ENCODE data around the gene ATP1B2.
"Not testable (repeated sequence)": the region's sequence is repeated elsewhere in the genome, so short reads cannot be mapped to it uniquely, and the experiment has no call there.

Gene ATP1B2, protein sequence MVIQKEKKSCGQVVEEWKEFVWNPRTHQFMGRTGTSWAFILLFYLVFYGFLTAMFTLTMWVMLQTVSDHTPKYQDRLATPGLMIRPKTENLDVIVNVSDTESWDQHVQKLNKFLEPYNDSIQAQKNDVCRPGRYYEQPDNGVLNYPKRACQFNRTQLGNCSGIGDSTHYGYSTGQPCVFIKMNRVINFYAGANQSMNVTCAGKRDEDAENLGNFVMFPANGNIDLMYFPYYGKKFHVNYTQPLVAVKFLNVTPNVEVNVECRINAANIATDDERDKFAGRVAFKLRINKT

DNA sequence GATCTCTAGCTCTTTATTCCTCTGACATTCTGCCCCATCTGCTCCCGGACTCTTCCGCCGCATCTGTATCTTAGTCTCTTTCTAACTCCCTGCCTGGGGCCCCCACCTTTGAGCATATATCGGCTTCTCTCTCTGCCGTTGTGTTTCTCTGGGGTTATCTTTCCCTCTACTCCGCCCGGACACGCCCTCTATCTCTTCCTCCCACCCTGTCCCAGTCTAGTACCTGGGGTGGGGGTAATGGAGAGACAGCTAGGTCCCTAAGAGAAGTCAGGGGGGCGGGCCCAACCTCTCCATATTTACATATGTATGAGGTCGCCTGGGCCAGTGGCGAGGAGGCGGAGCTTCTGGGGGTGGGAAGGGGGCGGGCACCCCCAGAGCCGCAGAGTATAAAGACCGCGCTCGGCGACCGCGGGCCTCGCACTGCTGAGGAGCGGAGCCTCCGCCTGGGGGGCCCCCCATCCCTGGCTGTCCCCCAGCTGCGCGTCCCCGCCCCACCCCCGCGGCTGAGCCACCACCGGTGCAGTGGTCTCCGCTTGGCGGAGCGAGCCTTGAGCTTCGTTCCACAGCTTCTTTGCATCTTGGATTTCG is at the start of gene ATP1B2:
TSS of gene ATP1B2 (plus strand) at position 418 of the 588 bp plus-strand sequence. CDS start 593 bp downstream, outside the sequence.
- DNase-seq = peak; percentile 94

GRCh38 chr17:7606280-7606679 is 44.4 kb upstream of the ATP1B2 start:
- DNase-seq = no peak

DNA sequence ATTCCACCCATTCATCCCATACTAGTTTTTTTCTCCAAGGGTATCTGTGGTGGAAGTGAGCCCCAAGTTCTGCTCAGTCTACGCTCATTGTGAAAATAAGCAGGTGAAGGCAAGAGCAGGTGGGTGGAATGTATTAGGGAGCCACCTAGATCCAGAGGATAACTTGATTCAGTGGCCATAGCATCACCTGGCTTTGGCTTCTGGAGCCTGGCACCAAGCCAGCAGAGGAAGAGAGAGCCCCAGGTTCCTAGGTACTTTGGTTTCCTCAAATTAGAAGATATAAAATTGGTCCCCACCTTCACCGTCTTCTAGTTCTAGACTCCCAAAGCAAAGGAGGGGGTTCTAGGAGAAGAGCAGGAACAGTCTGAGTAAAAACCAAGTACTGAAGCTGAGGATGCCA is 40.1 kb upstream of the ATP1B2 start:
- no peak for DNase-seq

DNA sequence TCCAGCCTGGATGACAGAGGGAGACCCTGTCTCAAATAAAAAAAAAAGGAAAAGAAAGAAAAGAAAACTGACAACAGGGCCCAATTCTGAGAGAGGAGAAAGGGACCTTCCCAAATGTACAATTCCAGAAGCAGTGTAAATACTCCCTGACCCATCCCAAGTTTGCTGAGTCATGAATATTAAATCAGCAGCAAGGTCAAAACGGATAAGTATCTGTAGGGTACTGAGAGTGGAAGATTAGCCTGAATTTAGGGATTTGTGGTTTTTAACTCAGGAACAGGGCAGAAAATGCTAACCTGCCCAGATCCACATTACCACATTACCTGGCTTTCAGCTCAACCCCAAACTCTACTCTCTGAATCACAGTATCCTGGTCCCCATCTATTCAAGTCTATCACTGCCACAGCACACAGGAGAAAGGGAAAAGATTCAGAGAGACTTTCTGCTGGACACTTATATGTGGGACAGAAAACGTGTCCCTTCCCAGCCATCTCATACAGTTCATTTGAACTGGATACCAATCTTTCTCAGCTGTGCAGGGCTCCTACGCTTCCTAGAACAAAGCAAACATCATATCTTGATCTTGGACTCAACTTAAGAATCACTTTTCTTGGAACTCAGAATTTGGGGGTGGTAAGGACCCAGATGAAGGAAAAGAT is 39.0 kb upstream of the ATP1B2 start:
- no peak for DNase-seq

DNA sequence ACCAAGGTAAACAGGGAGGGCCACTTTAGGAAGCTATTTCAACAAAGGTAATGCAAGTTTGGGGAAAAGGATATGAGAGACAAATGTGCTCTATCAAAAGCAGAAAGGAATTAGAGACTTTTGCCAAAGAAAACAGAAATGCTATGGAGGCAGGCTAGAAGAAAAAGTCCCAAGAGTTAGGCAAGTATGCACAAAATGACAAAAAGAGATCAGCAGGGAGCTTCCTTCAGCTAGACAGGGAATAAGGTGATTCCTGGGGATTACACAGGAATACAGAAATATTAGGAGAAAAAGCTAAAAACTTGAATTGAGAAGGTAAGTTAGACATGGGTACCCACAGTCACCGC is 38.5 kb upstream of the ATP1B2 start:
- DNase-seq = no peak

GRCh38 chr17:7613769-7614424 is 36.8 kb upstream of the ATP1B2 start:
- peak; percentile 63 for DNase-seq

DNA sequence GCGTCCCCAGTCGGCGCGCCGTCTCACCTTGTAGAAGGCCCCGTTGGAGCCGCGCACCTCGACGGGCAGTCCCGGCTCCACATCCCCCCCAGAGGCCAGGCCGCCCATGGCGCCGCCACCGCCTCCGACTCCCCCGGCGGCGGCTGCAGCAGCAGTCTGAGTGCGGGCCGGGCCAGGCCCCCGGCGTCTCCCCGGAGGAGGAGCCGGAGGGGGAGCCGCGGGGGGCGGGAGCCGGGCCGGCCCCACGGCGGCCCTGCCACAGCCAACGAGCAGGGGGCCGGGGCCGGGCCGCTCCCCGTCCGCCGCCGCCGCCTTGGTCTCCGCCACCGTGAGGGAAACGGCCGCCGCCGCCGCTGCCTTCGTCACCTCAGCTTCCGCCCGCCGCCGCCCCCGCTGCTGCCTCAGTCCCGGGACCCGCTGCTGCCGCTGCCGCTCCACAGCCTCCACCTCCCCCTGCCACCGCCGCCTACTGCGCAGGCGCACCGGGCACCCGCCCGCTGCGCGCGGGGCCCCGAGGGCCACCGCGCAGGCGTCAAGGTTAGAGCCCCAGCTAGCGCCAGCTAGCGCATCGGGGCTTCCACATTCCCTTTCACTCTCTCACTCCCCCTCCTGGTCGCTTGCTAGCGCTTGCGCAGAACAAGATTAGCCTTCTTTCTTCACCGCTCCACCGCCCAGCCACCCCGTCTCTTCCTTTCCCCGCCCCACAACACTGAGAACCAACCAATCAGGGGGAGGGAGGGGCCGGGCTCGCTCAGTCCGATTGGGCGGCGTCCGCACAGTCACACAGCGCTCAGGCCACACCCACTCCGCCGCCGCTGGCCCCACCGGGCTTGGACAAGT is 36.1 kb upstream of the ATP1B2 start, which contains the start of gene FXR2:
TSS of gene FXR2 (minus strand) at position 473 of the 840 bp plus-strand sequence. CDS start at position 108, 365 bp downstream.
- DNase-seq = peak; percentile 100

DNA sequence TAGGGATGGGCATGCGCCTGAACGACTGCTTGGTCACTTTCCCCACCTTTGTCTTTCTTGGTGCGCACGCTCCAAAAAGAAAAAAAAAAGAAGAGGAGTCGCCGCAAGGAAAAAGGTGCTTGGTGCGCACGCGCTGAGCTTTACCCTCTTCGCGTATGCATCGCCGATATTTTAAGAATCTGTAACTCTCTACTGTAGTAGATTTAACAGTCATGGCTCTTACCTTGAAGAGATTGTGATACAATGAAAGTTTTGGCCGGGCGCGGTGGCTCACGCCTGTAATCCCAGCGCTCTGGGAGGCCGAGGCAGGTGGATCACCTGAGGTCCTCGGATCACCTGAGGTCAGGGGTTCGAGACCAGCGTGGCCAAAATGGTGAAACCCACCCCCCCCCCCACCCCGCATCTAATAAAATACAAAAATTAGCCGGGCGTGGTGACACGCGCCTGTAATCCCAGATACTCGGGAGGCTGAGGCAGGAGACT is 35.4 kb upstream of the ATP1B2 start:
- DNase-seq = no peak

DNA sequence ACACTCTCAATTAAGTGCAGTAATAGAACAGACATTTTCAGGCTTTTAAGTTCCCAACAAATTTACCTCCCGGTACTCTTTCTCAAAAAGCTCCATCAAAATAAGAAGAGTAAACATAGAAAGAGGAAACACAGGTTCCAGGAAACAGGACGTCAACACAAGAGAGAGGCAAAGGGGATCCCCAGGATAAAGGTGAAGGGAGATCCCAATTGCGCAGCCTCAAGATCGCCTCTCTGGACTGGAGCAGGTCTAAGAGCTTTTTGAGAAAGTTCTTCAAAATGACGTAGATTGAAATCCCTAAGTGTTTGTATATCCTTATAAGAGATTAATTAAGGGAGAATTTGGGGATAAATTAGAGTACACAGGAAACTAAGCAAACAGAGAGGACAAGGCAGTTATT is 32.1 kb upstream of the ATP1B2 start:
- DNase-seq = no peak

GRCh38 chr17:7620835-7621234 is 29.9 kb upstream of the ATP1B2 start:
- DNase-seq = no peak

DNA sequence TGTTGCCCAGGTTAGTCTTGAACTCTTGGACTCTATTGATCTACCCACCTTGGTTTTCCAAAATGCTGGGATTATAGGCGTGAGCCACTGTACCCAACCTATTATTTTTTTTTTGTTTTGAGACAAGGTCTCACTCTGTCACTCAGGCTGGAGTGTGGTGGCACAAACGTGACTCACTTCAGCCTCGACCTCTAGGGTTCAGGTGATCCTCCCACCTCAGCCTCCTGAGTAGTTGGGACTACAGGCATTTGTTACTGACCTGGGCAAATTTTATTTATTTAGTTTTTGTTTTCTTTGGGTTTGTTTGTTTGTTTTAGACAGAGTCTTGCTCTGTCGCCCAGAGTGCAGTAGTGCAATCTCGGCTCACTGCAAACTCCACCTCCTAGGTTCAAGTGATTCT is 27.1 kb upstream of the ATP1B2 start:
- DNase-seq = no peak

GRCh38 chr17:7625749-7626148 is 25.0 kb upstream of the ATP1B2 start:
- not testable (repeated sequence) for DNase-seq

DNA sequence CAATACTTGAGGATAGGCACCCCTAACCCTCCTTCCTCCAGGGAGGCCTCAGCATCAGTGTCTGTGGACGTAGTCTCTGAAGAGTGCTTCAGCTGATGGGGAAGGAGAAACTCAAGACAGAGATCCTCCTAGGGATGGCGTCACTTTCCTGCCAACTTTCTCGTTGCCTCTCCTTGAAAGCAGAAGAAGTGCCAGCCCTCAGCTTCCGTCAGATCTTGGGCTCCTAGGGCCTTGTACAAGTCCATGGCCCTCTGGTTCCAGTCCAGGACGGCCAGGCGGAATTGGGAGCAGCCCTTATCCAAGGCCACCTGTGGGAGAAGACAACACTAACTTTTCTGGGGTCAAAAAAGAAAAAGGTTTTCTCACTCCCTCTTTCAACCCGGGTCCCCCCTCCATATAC is 24.4 kb upstream of the ATP1B2 start:
- no peak for DNase-seq

DNA sequence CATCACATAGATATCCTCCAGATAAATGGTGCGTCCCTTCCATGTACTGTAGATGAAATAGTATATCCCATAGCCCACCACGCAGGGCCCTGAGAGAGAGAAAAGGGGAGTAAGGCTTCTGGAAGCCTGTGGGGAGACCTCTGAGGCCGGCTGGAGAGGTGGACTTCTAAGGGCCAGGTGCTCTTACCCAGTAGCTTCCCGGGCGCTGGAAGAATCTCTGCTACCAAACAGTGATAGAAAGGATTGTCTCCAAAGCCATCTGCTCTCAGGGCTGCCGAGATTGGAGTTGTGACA is 23.8 kb upstream of the ATP1B2 start:
- no peak for DNase-seq

DNA sequence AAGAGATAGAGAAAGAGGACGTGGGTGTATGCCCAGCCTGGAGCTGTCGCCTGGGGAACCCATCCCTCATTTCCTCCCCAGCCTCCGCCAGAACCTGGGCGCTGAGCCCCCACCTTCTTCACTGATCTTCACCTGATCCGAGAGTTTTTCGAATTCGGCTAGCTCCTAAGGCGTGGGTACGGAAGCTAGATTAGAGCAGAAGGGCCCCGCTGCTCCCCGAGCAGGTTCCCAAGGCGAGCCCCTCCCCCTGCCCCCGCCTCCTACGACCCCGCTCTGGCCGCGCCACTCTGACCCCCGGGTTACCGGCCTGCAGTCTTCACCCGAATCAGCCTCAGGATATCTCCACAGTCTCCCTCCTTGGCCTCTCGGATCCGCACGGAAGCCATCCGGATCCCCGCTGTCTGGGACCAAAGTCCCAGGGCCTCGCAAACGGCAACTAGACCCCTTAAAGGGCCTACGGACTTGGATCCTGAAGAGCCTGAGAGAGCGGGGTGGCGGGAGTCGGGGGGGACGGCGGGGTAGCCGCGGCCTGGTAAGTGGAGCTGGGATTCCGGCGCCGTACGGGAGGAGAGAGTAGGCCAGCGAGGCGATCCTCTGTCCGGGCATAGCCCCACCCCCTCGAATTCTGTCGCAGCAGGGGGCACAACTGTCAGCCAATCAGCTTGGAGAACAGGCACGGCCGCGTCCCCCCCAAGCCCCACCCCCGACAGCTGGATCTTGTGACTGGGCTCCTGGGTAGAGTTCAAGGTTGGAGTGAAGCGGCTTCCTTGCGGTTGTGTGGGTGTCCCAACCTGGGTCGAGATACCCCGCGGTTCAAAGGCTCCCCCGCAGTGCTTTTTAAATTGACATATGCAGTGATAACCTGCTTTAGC is 23.2 kb upstream of the ATP1B2 start, which contains the start of gene SAT2:
TSS of gene SAT2 (minus strand) at position 572 of the 872 bp plus-strand sequence. CDS start at position 386, 186 bp downstream.
- DNase-seq = peak; percentile 99

GRCh38 chr17:7629939-7630571 is 20.7 kb upstream of the ATP1B2 start, which contains the start of gene SHBG:
Gene SHBG (plus strand): TSS chr17:7630135. CDS start chr17:7630173, 38 bp downstream.
- no peak for DNase-seq

- DNase-seq = no peak
Observed at GRCh38 chr17:7631398-7632380, 19.0 kb upstream of the ATP1B2 start.

DNA sequence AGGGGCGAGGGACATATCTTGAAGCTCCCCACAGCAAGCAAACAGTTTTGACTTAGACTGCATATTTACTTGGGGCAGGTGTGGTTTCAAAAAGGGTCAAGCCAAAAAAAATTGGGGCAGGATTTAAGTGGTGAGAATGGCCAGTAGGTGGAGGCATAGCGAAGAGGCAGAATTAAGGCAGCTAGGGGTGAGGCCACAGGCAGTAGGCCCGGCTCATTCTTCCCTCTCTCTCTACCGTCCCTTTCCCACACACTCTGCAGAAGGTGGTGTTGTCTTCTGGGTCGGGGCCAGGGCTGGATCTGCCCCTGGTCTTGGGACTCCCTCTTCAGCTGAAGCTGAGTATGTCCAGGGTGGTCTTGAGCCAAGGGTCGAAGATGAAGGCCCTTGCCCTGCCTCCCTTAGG is 18.2 kb upstream of the ATP1B2 start:
- peak; percentile 81 for DNase-seq

- no peak for DNase-seq
Observed at GRCh38 chr17:7633093-7633492, 17.6 kb upstream of the ATP1B2 start.

DNA sequence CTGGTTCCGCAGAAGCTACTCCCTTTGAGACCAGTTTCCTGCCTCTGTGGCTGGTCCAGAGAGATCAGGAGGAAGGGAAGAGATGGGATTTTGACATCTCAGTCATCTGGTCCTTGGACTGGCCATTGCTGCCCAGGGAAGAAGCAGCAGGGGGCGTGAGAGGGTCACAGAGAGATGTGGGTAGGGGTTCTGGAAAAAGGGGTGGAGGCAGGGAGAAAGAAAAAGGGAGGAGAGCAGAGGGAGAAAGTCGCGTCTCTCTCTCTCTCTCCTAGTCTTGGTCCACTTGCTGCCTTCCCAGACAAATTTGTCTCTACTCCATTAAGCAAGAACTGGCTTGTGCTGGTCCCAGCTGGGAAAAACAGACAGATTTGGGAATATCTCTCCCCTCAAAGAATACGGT is 16.3 kb upstream of the ATP1B2 start:
- peak; percentile 92 for DNase-seq

Measured in islet precursor cell (in vitro differentiated cells).